Measurements from ENCODE around the gene SDHA.

DNA sequence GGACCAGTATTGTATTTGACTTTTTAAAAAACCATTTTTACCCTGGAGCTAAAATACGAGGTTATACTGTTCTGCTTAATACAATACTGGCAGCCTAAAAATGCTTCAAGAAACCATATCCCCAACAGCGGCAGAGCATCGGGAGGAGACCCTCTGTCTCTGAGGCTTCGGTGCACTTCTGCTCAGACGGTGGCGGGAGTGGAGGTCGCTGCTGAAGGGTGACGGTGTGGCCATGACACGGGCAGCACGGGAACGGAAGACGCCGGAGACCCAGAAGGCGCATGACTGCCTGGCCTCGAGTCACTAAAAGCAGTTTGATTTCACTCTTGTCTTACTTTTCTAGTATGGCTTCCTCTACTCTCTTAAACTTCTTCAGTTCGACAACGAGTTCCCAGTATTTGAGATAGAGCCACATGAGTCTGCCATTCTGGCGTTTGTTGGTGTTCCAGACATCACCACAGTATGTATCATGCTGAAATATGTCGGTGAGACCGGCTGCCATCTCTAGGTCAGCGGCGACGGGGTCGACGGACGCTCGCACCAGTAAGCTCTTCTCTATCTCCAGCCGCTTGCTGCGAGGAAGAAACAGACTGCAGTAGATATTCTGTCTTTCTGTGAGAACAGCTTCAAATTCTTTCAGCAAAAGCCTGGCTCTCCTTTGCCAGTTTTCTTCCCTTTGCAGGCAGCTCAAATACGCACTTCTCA, 13.0 kb upstream of the SDHA start:
- TF ChIP-seq POLR2A (IDR thresholded peaks at IDR 0.05; ENCODE audit: insufficient read depth in 1 of 2, low read depth in 2 of 2, low read length in 2 of 2) (no peak), ELF4 (CRISPR knock-in tag; IDR thresholded peaks at IDR 0.05; ENCODE audit: borderline replicate concordance) (no peak), SAP130 (CRISPR knock-in tag; IDR thresholded peaks at IDR 0.05; ENCODE audit: low read depth) (no peak), MTF1 (CRISPR knock-in tag; IDR thresholded peaks at IDR 0.05) (no peak), GATAD2A (CRISPR knock-in tag; IDR thresholded peaks at IDR 0.05) (no peak), NR2C2 (CRISPR knock-in tag; IDR thresholded peaks at IDR 0.05; ENCODE audit: borderline replicate concordance) (no peak), ZZZ3 (CRISPR knock-in tag; IDR thresholded peaks at IDR 0.05; ENCODE audit: borderline replicate concordance) (no peak)
- TF ChIP-seq, protein P1, sequence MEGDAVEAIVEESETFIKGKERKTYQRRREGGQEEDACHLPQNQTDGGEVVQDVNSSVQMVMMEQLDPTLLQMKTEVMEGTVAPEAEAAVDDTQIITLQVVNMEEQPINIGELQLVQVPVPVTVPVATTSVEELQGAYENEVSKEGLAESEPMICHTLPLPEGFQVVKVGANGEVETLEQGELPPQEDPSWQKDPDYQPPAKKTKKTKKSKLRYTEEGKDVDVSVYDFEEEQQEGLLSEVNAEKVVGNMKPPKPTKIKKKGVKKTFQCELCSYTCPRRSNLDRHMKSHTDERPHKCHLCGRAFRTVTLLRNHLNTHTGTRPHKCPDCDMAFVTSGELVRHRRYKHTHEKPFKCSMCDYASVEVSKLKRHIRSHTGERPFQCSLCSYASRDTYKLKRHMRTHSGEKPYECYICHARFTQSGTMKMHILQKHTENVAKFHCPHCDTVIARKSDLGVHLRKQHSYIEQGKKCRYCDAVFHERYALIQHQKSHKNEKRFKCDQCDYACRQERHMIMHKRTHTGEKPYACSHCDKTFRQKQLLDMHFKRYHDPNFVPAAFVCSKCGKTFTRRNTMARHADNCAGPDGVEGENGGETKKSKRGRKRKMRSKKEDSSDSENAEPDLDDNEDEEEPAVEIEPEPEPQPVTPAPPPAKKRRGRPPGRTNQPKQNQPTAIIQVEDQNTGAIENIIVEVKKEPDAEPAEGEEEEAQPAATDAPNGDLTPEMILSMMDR (CRISPR knock-in tag; IDR thresholded peaks at IDR 0.05) = no peak
- TF ChIP-seq, protein P2, sequence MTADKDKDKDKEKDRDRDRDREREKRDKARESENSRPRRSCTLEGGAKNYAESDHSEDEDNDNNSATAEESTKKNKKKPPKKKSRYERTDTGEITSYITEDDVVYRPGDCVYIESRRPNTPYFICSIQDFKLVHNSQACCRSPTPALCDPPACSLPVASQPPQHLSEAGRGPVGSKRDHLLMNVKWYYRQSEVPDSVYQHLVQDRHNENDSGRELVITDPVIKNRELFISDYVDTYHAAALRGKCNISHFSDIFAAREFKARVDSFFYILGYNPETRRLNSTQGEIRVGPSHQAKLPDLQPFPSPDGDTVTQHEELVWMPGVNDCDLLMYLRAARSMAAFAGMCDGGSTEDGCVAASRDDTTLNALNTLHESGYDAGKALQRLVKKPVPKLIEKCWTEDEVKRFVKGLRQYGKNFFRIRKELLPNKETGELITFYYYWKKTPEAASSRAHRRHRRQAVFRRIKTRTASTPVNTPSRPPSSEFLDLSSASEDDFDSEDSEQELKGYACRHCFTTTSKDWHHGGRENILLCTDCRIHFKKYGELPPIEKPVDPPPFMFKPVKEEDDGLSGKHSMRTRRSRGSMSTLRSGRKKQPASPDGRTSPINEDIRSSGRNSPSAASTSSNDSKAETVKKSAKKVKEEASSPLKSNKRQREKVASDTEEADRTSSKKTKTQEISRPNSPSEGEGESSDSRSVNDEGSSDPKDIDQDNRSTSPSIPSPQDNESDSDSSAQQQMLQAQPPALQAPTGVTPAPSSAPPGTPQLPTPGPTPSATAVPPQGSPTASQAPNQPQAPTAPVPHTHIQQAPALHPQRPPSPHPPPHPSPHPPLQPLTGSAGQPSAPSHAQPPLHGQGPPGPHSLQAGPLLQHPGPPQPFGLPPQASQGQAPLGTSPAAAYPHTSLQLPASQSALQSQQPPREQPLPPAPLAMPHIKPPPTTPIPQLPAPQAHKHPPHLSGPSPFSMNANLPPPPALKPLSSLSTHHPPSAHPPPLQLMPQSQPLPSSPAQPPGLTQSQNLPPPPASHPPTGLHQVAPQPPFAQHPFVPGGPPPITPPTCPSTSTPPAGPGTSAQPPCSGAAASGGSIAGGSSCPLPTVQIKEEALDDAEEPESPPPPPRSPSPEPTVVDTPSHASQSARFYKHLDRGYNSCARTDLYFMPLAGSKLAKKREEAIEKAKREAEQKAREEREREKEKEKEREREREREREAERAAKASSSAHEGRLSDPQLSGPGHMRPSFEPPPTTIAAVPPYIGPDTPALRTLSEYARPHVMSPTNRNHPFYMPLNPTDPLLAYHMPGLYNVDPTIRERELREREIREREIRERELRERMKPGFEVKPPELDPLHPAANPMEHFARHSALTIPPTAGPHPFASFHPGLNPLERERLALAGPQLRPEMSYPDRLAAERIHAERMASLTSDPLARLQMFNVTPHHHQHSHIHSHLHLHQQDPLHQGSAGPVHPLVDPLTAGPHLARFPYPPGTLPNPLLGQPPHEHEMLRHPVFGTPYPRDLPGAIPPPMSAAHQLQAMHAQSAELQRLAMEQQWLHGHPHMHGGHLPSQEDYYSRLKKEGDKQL (CRISPR knock-in tag; IDR thresholded peaks at IDR 0.05; ENCODE audit: low read depth) = no peak
